Measurements from ENCODE around the gene SPI1.
A peak's percentile ranks its signal among the peaks of the same experiment; 100 is the strongest.

The SPI1 gene

GRCh38 chr11:47413908-47414684 is 35.7 kb upstream of the SPI1 start:
- Histone ChIP-seq H3K9me3 (ENCODE audit: control insufficient read depth in 5 of 5, low read length in 5 of 5) (no peaks in the 10 kb centered on the region), H3K27ac (ENCODE audit: low read depth, low read length) (no peak overlapping the region), H3K4me1 (ENCODE audit: control insufficient read depth in 5 of 5, insufficient read depth in 5 of 5, low read length in 5 of 5) (peaks cover 3 to 35% (median 30%) of the 10 kb centered on the region in 5 donors), H3K36me3 (ENCODE audit: control insufficient read depth in 5 of 5, insufficient read depth in 5 of 5, low read length in 5 of 5) (peaks cover 0 to 70% (median 47%) of the 10 kb centered on the region in 5 donors), H3K27me3 (ENCODE audit: control insufficient read depth in 5 of 5, insufficient read depth in 4 of 5, low read length in 5 of 5) (no peaks in the 10 kb centered on the region), H3K4me3 (ENCODE audit: low read depth in 1 of 5, low read length in 5 of 5) (no peak overlapping the region), H3K9ac (ENCODE audit: low read length in 5 of 5) (no peak overlapping the region)

DNA sequence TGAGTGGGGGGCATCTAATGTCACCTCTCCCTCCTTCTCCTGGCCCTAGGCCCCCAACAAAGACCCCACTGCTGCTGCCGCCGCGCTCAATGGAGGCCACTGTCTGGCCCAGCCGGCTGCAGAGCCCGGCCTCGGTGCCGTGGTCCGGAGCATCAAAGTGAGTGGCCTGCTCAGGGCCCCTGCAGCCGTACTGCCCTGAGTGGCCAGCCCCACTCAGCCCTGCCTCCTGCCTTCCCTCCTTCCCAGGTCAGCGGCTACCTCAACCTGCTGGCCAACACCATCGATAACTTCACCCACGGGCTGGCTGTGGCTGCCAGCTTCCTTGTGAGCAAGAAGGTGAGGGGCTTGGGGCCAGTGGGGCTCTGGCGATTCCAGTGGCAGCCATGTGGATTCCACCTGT is 35.0 kb upstream of the SPI1 start:
- no peaks in the 10 kb centered on the region for H3K27me3 ChIP-seq (ENCODE audit: control insufficient read depth in 5 of 5, insufficient read depth in 4 of 5, low read length in 5 of 5)
- no peak overlapping the region for H3K4me3 ChIP-seq (ENCODE audit: low read depth in 1 of 5, low read length in 5 of 5)
- H3K9ac ChIP-seq (ENCODE audit: low read length in 5 of 5) = no peak overlapping the region
- H3K9me3 ChIP-seq (ENCODE audit: control insufficient read depth in 5 of 5, low read length in 5 of 5) = no peaks in the 10 kb centered on the region
- H3K27ac ChIP-seq (ENCODE audit: low read depth, low read length) = no peak overlapping the region
- peaks cover 4 to 41% (median 36%) of the 10 kb centered on the region in 5 donors for H3K4me1 ChIP-seq (ENCODE audit: control insufficient read depth in 5 of 5, insufficient read depth in 5 of 5, low read length in 5 of 5)
- H3K36me3 ChIP-seq (ENCODE audit: control insufficient read depth in 5 of 5, insufficient read depth in 5 of 5, low read length in 5 of 5) = peaks cover 0 to 63% (median 40%) of the 10 kb centered on the region in 5 donors

- H3K4me1 ChIP-seq (ENCODE audit: control insufficient read depth in 5 of 5, insufficient read depth in 5 of 5, low read length in 5 of 5) = peaks cover 8 to 49% (median 44%) of the 10 kb centered on the region in 5 donors
- no peak overlapping the region for H3K4me3 ChIP-seq (ENCODE audit: low read depth in 1 of 5, low read length in 5 of 5)
- H3K9ac ChIP-seq (ENCODE audit: low read length in 5 of 5) = no peak overlapping the region
- H3K27ac ChIP-seq (ENCODE audit: low read depth, low read length) = no peak overlapping the region
- H3K9me3 ChIP-seq (ENCODE audit: control insufficient read depth in 5 of 5, low read length in 5 of 5) = no peaks in the 10 kb centered on the region
- no peaks in the 10 kb centered on the region for H3K27me3 ChIP-seq (ENCODE audit: control insufficient read depth in 5 of 5, insufficient read depth in 4 of 5, low read length in 5 of 5)
- H3K36me3 ChIP-seq (ENCODE audit: control insufficient read depth in 5 of 5, insufficient read depth in 5 of 5, low read length in 5 of 5) = peaks cover 0 to 52% (median 30%) of the 10 kb centered on the region in 5 donors
These were observed 33.8 kb upstream of the SPI1 start for GRCh38 chr11:47411884-47412746.

GRCh38 chr11:47410370-47411264 is 32.3 kb upstream of the SPI1 start:
- H3K9ac ChIP-seq (ENCODE audit: low read length in 5 of 5) = peak overlapping the region in 2 of 5 donors; percentile 31 to 66
- peaks cover 8 to 43% (median 39%) of the 10 kb centered on the region in 5 donors for H3K4me1 ChIP-seq (ENCODE audit: control insufficient read depth in 5 of 5, insufficient read depth in 5 of 5, low read length in 5 of 5)
- H3K27me3 ChIP-seq (ENCODE audit: control insufficient read depth in 5 of 5, insufficient read depth in 4 of 5, low read length in 5 of 5) = no peaks in the 10 kb centered on the region
- peaks cover 0 to 43% (median 29%) of the 10 kb centered on the region in 5 donors for H3K36me3 ChIP-seq (ENCODE audit: control insufficient read depth in 5 of 5, insufficient read depth in 5 of 5, low read length in 5 of 5)
- no peaks in the 10 kb centered on the region for H3K9me3 ChIP-seq (ENCODE audit: control insufficient read depth in 5 of 5, low read length in 5 of 5)
- H3K4me3 ChIP-seq (ENCODE audit: low read depth in 1 of 5, low read length in 5 of 5) = peak overlapping the region in 1 of 5 donors; percentile 82
- H3K27ac ChIP-seq (ENCODE audit: low read depth, low read length) = peak overlapping the region; percentile 81

DNA sequence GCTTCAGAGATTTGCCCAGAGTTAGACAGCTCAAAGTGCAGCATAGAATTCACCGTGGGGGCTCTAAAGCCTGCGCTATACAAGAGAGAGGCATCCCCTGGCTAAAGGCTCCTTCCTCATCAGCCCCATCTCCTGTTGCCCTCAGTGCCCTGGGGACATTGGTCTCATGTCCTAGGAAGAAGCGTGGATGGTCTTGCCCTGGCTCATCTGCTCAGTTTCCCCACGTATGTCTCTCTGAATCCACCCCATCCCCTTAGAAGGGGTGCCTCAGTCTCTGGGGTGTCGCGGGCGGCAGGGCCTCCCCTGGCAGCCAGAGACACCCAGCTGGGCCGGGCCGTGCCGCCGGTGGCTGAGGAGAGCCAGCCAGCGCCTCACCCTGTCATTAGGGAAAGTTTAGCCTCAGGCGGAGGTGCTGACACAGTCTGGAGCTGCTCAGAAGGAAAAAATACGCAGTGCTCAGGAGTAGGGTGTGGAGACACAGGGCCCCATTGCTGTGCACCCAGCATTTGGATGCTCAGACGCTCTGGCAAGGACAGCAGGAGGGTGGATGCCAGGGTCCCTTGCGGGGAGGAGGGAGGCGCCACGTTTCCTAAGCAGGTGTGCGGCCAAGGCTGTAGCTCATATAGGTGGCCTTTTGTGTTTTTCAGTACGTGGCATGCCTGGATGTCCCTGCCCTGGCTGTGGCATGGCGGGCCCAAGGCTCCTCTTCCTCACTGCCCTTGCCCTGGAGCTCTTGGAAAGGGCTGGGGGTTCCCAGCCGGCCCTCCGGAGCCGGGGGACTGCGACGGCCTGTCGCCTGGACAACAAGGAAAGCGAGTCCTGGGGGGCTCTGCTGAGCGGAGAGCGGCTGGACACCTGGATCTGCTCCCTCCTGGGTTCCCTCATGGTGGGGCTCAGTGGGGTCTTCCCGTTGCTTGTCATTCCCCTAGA is 31.4 kb upstream of the SPI1 start:
- peak overlapping the region; percentile 28 to 89 (median 66) for H3K9ac ChIP-seq (ENCODE audit: low read length in 5 of 5)
- H3K36me3 ChIP-seq (ENCODE audit: control insufficient read depth in 5 of 5, insufficient read depth in 5 of 5, low read length in 5 of 5) = peaks cover 0 to 34% (median 21%) of the 10 kb centered on the region in 5 donors
- H3K4me3 ChIP-seq (ENCODE audit: low read depth in 1 of 5, low read length in 5 of 5) = peak overlapping the region; percentile 75 to 88 (median 83)
- peak overlapping the region; percentile 81 for H3K27ac ChIP-seq (ENCODE audit: low read depth, low read length)
- H3K9me3 ChIP-seq (ENCODE audit: control insufficient read depth in 5 of 5, low read length in 5 of 5) = no peaks in the 10 kb centered on the region
- peaks cover 8 to 39% (median 34%) of the 10 kb centered on the region in 5 donors for H3K4me1 ChIP-seq (ENCODE audit: control insufficient read depth in 5 of 5, insufficient read depth in 5 of 5, low read length in 5 of 5)
- H3K27me3 ChIP-seq (ENCODE audit: control insufficient read depth in 5 of 5, insufficient read depth in 4 of 5, low read length in 5 of 5) = no peaks in the 10 kb centered on the region

DNA sequence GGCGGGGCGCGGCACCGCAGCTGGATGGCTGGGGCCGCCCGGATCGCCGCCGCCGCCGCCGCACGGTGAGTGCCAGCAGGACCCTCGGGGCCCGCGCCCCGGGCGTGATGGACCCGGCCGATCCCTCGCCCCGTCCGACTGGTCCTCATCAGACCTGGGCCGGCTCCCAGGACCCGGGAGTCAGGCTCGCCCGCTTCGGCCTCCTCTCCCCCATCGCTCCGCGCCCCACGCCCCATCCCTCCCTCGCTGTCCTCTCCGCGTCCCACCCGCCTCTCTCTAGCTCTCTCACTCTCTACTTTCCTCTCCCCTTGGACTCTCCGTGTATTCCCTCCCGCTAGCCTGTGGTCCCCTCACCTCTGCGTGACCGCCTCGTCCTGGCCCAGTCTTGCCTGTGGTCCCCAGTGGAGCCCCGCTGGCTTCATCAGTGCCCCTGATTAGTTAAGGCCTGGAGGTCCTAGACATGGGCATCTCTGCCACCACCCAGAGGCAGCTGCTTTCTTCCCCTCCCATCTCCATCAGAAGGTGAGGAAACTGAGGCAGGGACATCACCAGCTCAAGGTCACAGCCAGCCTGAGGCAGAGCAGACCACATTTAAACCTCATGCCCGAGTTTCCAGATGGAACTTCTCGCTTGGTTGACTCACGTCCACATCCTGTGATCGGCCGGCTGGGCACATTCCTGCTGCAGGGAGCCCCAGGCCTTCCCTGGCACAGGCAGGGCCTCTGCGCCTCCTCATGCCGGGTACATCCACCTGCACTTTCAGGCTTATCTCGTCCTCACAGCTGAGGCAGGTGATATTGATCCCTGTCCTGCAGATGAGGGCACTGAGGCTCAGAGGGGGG is 30.5 kb upstream of the SPI1 start:
- peaks cover 8 to 35% (median 32%) of the 10 kb centered on the region in 5 donors for H3K4me1 ChIP-seq (ENCODE audit: control insufficient read depth in 5 of 5, insufficient read depth in 5 of 5, low read length in 5 of 5)

GRCh38 chr11:47407746-47408590 is 29.6 kb upstream of the SPI1 start, which contains the start of gene SLC39A13:
Gene SLC39A13 (plus strand): TSS chr11:47408590. CDS start chr11:47410095, 1,505 bp downstream.
- no peaks in the 10 kb centered on the region for H3K9me3 ChIP-seq (ENCODE audit: control insufficient read depth in 5 of 5, low read length in 5 of 5)
- H3K36me3 ChIP-seq (ENCODE audit: control insufficient read depth in 5 of 5, insufficient read depth in 5 of 5, low read length in 5 of 5) = peaks cover 0 to 19% (median 9%) of the 10 kb centered on the region in 5 donors
- peak within 1 kb of the TSS; percentile 93 for H3K27ac ChIP-seq (ENCODE audit: low read depth, low read length)
- H3K4me3 ChIP-seq (ENCODE audit: low read depth in 1 of 5, low read length in 5 of 5) = peak within 1 kb of the TSS; percentile 77 to 88 (median 83)
- peak within 1 kb of the TSS; percentile 59 to 93 (median 79) for H3K9ac ChIP-seq (ENCODE audit: low read length in 5 of 5)
- no peaks in the 10 kb centered on the region for H3K27me3 ChIP-seq (ENCODE audit: control insufficient read depth in 5 of 5, insufficient read depth in 4 of 5, low read length in 5 of 5)
- peaks cover 8 to 36% (median 30%) of the 10 kb centered on the region in 5 donors for H3K4me1 ChIP-seq (ENCODE audit: control insufficient read depth in 5 of 5, insufficient read depth in 5 of 5, low read length in 5 of 5)

More for the DNA sequence above, 30.5 kb upstream of the SPI1 start:
- Histone ChIP-seq H3K9ac (ENCODE audit: low read length in 5 of 5) (peak overlapping the region; percentile 56 to 89 (median 79)), H3K27me3 (ENCODE audit: control insufficient read depth in 5 of 5, insufficient read depth in 4 of 5, low read length in 5 of 5) (no peaks in the 10 kb centered on the region), H3K27ac (ENCODE audit: low read depth, low read length) (peak overlapping the region; percentile 81), H3K4me3 (ENCODE audit: low read depth in 1 of 5, low read length in 5 of 5) (peak overlapping the region; percentile 75 to 88 (median 83)), H3K36me3 (ENCODE audit: control insufficient read depth in 5 of 5, insufficient read depth in 5 of 5, low read length in 5 of 5) (peaks cover 0 to 27% (median 14%) of the 10 kb centered on the region in 5 donors), H3K9me3 (ENCODE audit: control insufficient read depth in 5 of 5, low read length in 5 of 5) (no peaks in the 10 kb centered on the region)

All from subcutaneous abdominal adipose tissue (tissue), 5 donors.